GM12891 (cell line): ENCODE data around the gene FAM163B.

ENCODE experiments used
- DNase-seq: peaks from one replicate; pipeline ENCODE4 v3.0.0; 2011; ENCODE audit warnings: low spot score; ENCODE audit not compliant: insufficient read length
- FAIRE-seq: peaks from 2 replicates; lab custom pipeline; 2011; peaks lifted over from hg19 to GRCh38; lab: Jason Lieb, UNC
- PAX5 ChIP-seq: IDR thresholded peaks from 2 replicates; pipeline ENCODE4 v1.6.1; 2011; ENCODE audit warnings: low read length, moderate library complexity, mild to moderate bottlenecking; ENCODE audit not compliant: insufficient read depth, severe bottlenecking
- POLR2A ChIP-seq: IDR thresholded peaks from 2 replicates; pipeline ENCODE4 v1.6.1; 2011; ENCODE audit warnings: low read depth, low read length, control low read depth
- POLR2AphosphoS5 ChIP-seq: IDR thresholded peaks from 2 replicates; pipeline ENCODE4 v1.6.1; 2011; ENCODE audit warnings: low read depth, low read length, control low read depth
- POU2F2 ChIP-seq: IDR thresholded peaks from 2 replicates; pipeline ENCODE4 v1.6.1; 2011; ENCODE audit warnings: low read depth, mild to moderate bottlenecking, control low read depth, low read length, moderate library complexity
- SPI1 ChIP-seq: IDR thresholded peaks from 2 replicates; pipeline ENCODE4 v1.6.1; 2011; ENCODE audit warnings: low read depth, low read length, control low read depth
- TAF1 ChIP-seq: IDR thresholded peaks from 2 replicates; pipeline ENCODE4 v1.6.1; 2011; ENCODE audit warnings: low read depth, low read length, control low read depth

Gene FAM163B

GRCh38 chr9:133584559-133585476 lies 24.4 kb downstream of the FAM163B start:
- DNase-seq (no peak), FAIRE-seq (no peak)
- TF ChIP-seq POU2F2 (no peak), SPI1 (no peak)

- no peak for FAIRE-seq
- TF ChIP-seq PAX5, result no peak
- TF ChIP-seq SPI1, result no peak
- TF ChIP-seq TAF1, result no peak
- TF ChIP-seq POU2F2, result no peak
- TF ChIP-seq POLR2AphosphoS5, result no peak
- TF ChIP-seq POLR2A, result no peak
- DNase-seq, result no peak
These were observed 25.0 kb downstream of the FAM163B start for GRCh38 chr9:133584167-133584558.

- TF ChIP-seq POLR2A, result no peak
- no peak for TF ChIP-seq SPI1
- no peak for TF ChIP-seq POLR2AphosphoS5
- TF ChIP-seq PAX5, result no peak
- no peak for TF ChIP-seq TAF1
- TF ChIP-seq POU2F2, result no peak
- FAIRE-seq (no peak), DNase-seq (no peak)
These were observed 25.6 kb downstream of the FAM163B start for GRCh38 chr9:133583586-133583985.

GRCh38 chr9:133583111-133583510 lies 26.1 kb downstream of the FAM163B start:
- FAIRE-seq, result no peak
- TF ChIP-seq TAF1 (no peak), POLR2A (no peak), POU2F2 (no peak), SPI1 (no peak), POLR2AphosphoS5 (no peak), PAX5 (no peak)
- no peak for DNase-seq

- FAIRE-seq (no peak), DNase-seq (no peak)
- TF ChIP-seq TAF1 (no peak), POLR2A (no peak), PAX5 (no peak), POU2F2 (no peak), POLR2AphosphoS5 (no peak), SPI1 (no peak)
These were observed 26.6 kb downstream of the FAM163B start for GRCh38 chr9:133582501-133583045.

- TF ChIP-seq POU2F2 (no peak), TAF1 (no peak), SPI1 (no peak), POLR2A (no peak), POLR2AphosphoS5 (no peak), PAX5 (no peak)
- FAIRE-seq (no peak), DNase-seq (no peak)
These were observed 27.5 kb downstream of the FAM163B start for GRCh38 chr9:133581513-133582343.

GRCh38 chr9:133581011-133581410 lies 28.2 kb downstream of the FAM163B start:
- FAIRE-seq, result no peak
- TF ChIP-seq POLR2AphosphoS5, result no peak
- no peak for TF ChIP-seq POU2F2
- TF ChIP-seq SPI1, result no peak
- no peak for TF ChIP-seq PAX5
- TF ChIP-seq TAF1, result no peak
- TF ChIP-seq POLR2A, result no peak
- no peak for DNase-seq

- TF ChIP-seq POLR2AphosphoS5 (no peak), TAF1 (no peak), POLR2A (no peak), SPI1 (no peak), PAX5 (no peak), POU2F2 (no peak)
- FAIRE-seq (no peak), DNase-seq (no peak)
These were observed 28.8 kb downstream of the FAM163B start for GRCh38 chr9:133580419-133580738.

- FAIRE-seq, result no peak
- no peak for DNase-seq
- no peak for TF ChIP-seq TAF1
- no peak for TF ChIP-seq POLR2A
- TF ChIP-seq POU2F2, result no peak
- no peak for TF ChIP-seq POLR2AphosphoS5
- no peak for TF ChIP-seq PAX5
- no peak for TF ChIP-seq SPI1
These were observed 29.4 kb downstream of the FAM163B start for GRCh38 chr9:133579601-133580418.
